GM12878 (cell line): ENCODE measurements around the gene EFCAB10. TPM values are rescaled to one million over a fixed set of nuclear protein-coding genes. Genes with fewer than 3 reads are reported as not detected.

ENCODE experiments used
- ATAC-seq: fragments of 200-7000 bp; cut with Tn5 transposase; 3 replicates; pipeline ENCODE4 v1.9.1; 2020; ENCODE audit warnings: mild to moderate bottlenecking, moderate library complexity
- BruUV-seq: library from RNA; stranded (reverse); fragments of 400-500 nt; replicated peaks from 2 replicates; lab custom pipeline; 2021; lab: Mats Ljungman, UMichigan
- CTCF ChIA-PET: fragments of 300-600 bp; sonication (Branson Sonifier 250); formaldehyde crosslinking; extraction: SDS; loops from one replicate; lab custom pipeline; 2021; ENCODE audit warnings: inconsistent platforms; lab: Yijun Ruan, JAX
- POLR2A ChIA-PET: fragments of 350-600 bp; formaldehyde crosslinking; extraction: SDS; loops from one replicate; lab custom pipeline; 2021; ENCODE audit warnings: inconsistent platforms; lab: Charles Lee
- RAD21 ChIA-PET: fragments of 300-600 bp; sonication (Branson Sonifier 250); formaldehyde crosslinking; loops from one replicate; lab custom pipeline; 2023; ENCODE audit warnings: antibody characterized with exemption; ENCODE audit not compliant: unreplicated experiment; lab: Charles Lee
- SMC1A ChIA-PET: fragments of 300-600 bp; sonication (Branson Sonifier 250); formaldehyde crosslinking; loops from one replicate; lab custom pipeline; 2023; ENCODE audit not compliant: unreplicated experiment, uncharacterized antibody; lab: Charles Lee
- DNase-seq: peaks from one replicate; pipeline ENCODE4 v3.0.0-alpha.2; 2011; ENCODE audit warnings: low read depth, low spot score
- FAIRE-seq: peaks from 3 replicates; lab custom pipeline; 2011; peaks lifted over from hg19 to GRCh38; lab: Jason Lieb, UNC
- H2AFZ ChIP-seq: 2 replicates; pipeline ENCODE4 v1.6.0; 2011; ENCODE audit warnings: low read depth, low read length, control low read depth; ENCODE audit not compliant: control insufficient read depth
- H3K27ac ChIP-seq: 2 replicates; pipeline ENCODE4 v1.5.1; 2011; ENCODE audit warnings: control low read depth; ENCODE audit not compliant: control insufficient read depth, insufficient read depth
- H3K27me3 ChIP-seq, 2 experiments: replicated peaks in 1 of 2; 2 replicates each; pipeline versions ENCODE4 v1.6.0 to v1.6.1; 2011; ENCODE audit warnings: low read length in 1 of 2; ENCODE audit not compliant: control insufficient read depth in 2 of 2, insufficient read depth in 2 of 2
- H3K36me3 ChIP-seq, 2 experiments: 2 replicates each; pipeline ENCODE4 v1.5.1; 2011; ENCODE audit warnings: low read length in 1 of 2; ENCODE audit not compliant: control insufficient read depth in 2 of 2, insufficient read depth in 2 of 2
- H3K4me1 ChIP-seq: 2 replicates; pipeline ENCODE4 v1.6.1; 2011; ENCODE audit warnings: mild to moderate bottlenecking, low read length, moderate library complexity, mixed read lengths; ENCODE audit not compliant: control insufficient read depth, insufficient read depth
- H3K4me2 ChIP-seq: 2 replicates; pipeline ENCODE4 v1.6.0; 2011; ENCODE audit warnings: control low read depth; ENCODE audit not compliant: control insufficient read depth, insufficient read depth
- H3K4me3 ChIP-seq: fragments of 200-600 bp; sonication (generic); 2 replicates; pipeline ENCODE4 v1.5.1; 2016
- H3K79me2 ChIP-seq: 2 replicates; pipeline ENCODE4 v1.6.0; 2011; ENCODE audit warnings: low read length; ENCODE audit not compliant: control insufficient read depth, insufficient read depth
- H3K9ac ChIP-seq: 2 replicates; pipeline ENCODE4 v1.8.0; 2011; ENCODE audit warnings: low read length, control low read depth, mixed read lengths; ENCODE audit not compliant: control insufficient read depth, insufficient read depth
- H3K9me3 ChIP-seq: replicated peaks from 3 replicates; pipeline ENCODE4 v1.5.1; 2011; ENCODE audit warnings: mild to moderate bottlenecking, low read length; ENCODE audit not compliant: control insufficient read depth, insufficient read depth
- H4K20me1 ChIP-seq: 2 replicates; pipeline ENCODE4 v1.6.0; 2011; ENCODE audit not compliant: control insufficient read depth, insufficient read depth
- BMI1 ChIP-seq: fragments of 450-650 bp; IDR thresholded peaks from 2 replicates; pipeline ENCODE4 v1.6.1; 2016; ENCODE audit warnings: mild to moderate bottlenecking, moderate library complexity, borderline replicate concordance
- CHD2 ChIP-seq: IDR thresholded peaks from 2 replicates; pipeline ENCODE4 v1.6.1; 2011; ENCODE audit warnings: low read depth, low read length, improper control_type of control experiment, borderline replicate concordance
- DPF2 ChIP-seq: fragments of 450-650 bp; IDR thresholded peaks from 2 replicates; pipeline ENCODE4 v1.6.1; 2017; ENCODE audit warnings: mild to moderate bottlenecking
- EP300 ChIP-seq, 2 experiments: fragments of 150-350 bp in 1 of 2; IDR thresholded peaks; 2 replicates each; pipeline ENCODE4 v1.6.1; 2011 to 2012; ENCODE audit warnings: low read depth in 2 of 2, low read length in 2 of 2, borderline replicate concordance in 1 of 2, improper control_type of control experiment in 1 of 2, inconsistent platforms in 1 of 2; ENCODE audit not compliant: control insufficient read depth in 1 of 2
- IRF4 ChIP-seq: IDR thresholded peaks from 2 replicates; pipeline ENCODE4 v1.6.1; 2011; ENCODE audit warnings: low read depth, low read length
- KAT2A ChIP-seq: conservative IDR thresholded peaks from 2 replicates; pipeline ENCODE4 v1.6.1; 2011; ENCODE audit warnings: low read depth, low read length; ENCODE audit not compliant: control insufficient read depth
- MLLT1 ChIP-seq: fragments of 450-650 bp; IDR thresholded peaks from 2 replicates; pipeline ENCODE4 v1.6.1; 2016; ENCODE audit warnings: mild to moderate bottlenecking
- MYB ChIP-seq: fragments of 150-350 bp; IDR thresholded peaks from 2 replicates; pipeline ENCODE4 v1.6.1; 2014; ENCODE audit warnings: mild to moderate bottlenecking, low read depth, low read length, borderline replicate concordance
- PAX8 ChIP-seq: fragments of 450-650 bp; IDR thresholded peaks from 2 replicates; pipeline ENCODE4 v1.6.1; 2017; ENCODE audit warnings: mild to moderate bottlenecking, moderate library complexity
- RB1 ChIP-seq: fragments of 450-650 bp; formaldehyde crosslinking; IDR thresholded peaks from 2 replicates; pipeline ENCODE4 v1.6.1; 2017; ENCODE audit warnings: mild to moderate bottlenecking, borderline replicate concordance
- RELA ChIP-seq: fragments of 450-650 bp; IDR thresholded peaks from 2 replicates; pipeline ENCODE4 v1.8.0; 2014; ENCODE audit warnings: borderline replicate concordance; ENCODE audit not compliant: partially characterized antibody
- SMAD5 ChIP-seq: IDR thresholded peaks from 2 replicates; pipeline ENCODE4 v1.6.1; 2016; ENCODE audit warnings: antibody characterized with exemption, low read depth
- SUZ12 ChIP-seq: fragments of 200-600 bp; sonication (generic); IDR thresholded peaks from one replicate; pipeline ENCODE4 v1.6.1; 2018; ENCODE audit warnings: antibody characterized with exemption, mild to moderate bottlenecking; ENCODE audit not compliant: unreplicated experiment
- TBL1XR1 ChIP-seq: IDR thresholded peaks from 2 replicates; pipeline ENCODE4 v1.6.1; 2012; ENCODE audit warnings: low read depth, low read length, improper control_type of control experiment
- YBX1 ChIP-seq: fragments of 450-650 bp; IDR thresholded peaks from 2 replicates; pipeline ENCODE4 v1.6.1; 2016; ENCODE audit warnings: antibody characterized with exemption
- ZNF274 ChIP-seq: IDR thresholded peaks from one replicate; pipeline ENCODE4 v1.8.0; 2011; ENCODE audit not compliant: insufficient read length, insufficient read depth
- WGBS: methylation state at CpG from one replicate; pipeline ENCODE4 v1.1.6; 2016; ENCODE audit warnings: low lambda C conversion rate; ENCODE audit not compliant: insufficient replicate concordance, insufficient coverage; ENCODE audit errors: missing lambda C conversion rate; 5-methylcytosine and 5-hydroxymethylcytosine counted together
- in situ Hi-C: fragments of 300-500 bp; cut with MboI; formaldehyde crosslinking; loops from 9 replicates; pipeline ENCODE4 v1.14.3; 2018; ENCODE audit warnings: mixed read lengths
- intact Hi-C: fragments of 100-400 bp; cut with micrococcal nuclease; formaldehyde crosslinking; loops from one replicate; pipeline ENCODE4 v1.14.2; 2022; ENCODE audit not compliant: unreplicated experiment
- polyA plus RNA-seq, 11 experiments: library from polyadenylated mRNA; depleted of rRNA in 4 of 11; unstranded in 6 of 11; stranded (reverse) in 5 of 11; fragments of >200 nt; fragmentation: Nextera tagmentation in 4 of 11; fragmentation: Illumina TruSeq in 1 of 11; extraction: Ambion mirVana in 4 of 11; extraction: Trizol in 1 of 11; gene quantifications; 1 replicate in 1 of 11; 2 replicates in 10 of 11; pipeline versions ENCODE4 v1.2.1 to v1.2.3, GENCODE V29; 2011 to 2016; ENCODE audit warnings: inconsistent platforms in 2 of 11, missing spikeins in 2 of 11, low read depth in 1 of 11
- total RNA-seq, 4 experiments: library from RNA; depleted of rRNA in 3 of 4; stranded (reverse); fragments of >200 nt in 3 of 4; fragmentation: Illumina TruSeq in 1 of 4; extraction: Trizol in 1 of 4; gene quantifications; 2 replicates each; pipeline versions ENCODE4 v1.2.1 to v1.2.3, GENCODE V29; 2013 to 2021
- TF ChIP-seq, protein P1 (sequence below): IDR thresholded peaks from 2 replicates; pipeline ENCODE4 v1.6.1; 2012; ENCODE audit warnings: mild to moderate bottlenecking, low read depth, low read length
- TF ChIP-seq, protein P2 (sequence below): fragments of 450-650 bp; IDR thresholded peaks from 2 replicates; pipeline ENCODE4 v1.6.1; 2018; ENCODE audit warnings: borderline replicate concordance, mild to moderate bottlenecking; ENCODE audit not compliant: partially characterized antibody

Gene EFCAB10
- total and polyA plus RNA-seq, 10 of the 15 experiments (the other 5 are each of a cell fraction or from before 2014, with no cell fraction given) = 0.38 to 1.0 (median 0.54) TPM; not detected in 6

GRCh38 chr7:105567024-105567423 is 14.3 kb downstream of the EFCAB10 start:
- Histone ChIP-seq H3K27me3 (no peaks in the 10 kb centered on the region), H3K9me3 (no peaks in the 10 kb centered on the region), H3K9ac (no peak overlapping the region), H4K20me1 (no peaks in the 10 kb centered on the region), H3K79me2 (no peaks in the 10 kb centered on the region), H3K36me3 (peaks cover 2 to 24% of the 10 kb centered on the region in 2 experiments; a peak in 2 of 4 replicates), H3K4me1 (no peaks in the 10 kb centered on the region), H2AFZ (no peak overlapping the region), H3K4me2 (no peak overlapping the region), H3K27ac (no peak overlapping the region), H3K4me3 (no peak overlapping the region)
- intact Hi-C loops = no loop called here
- no peak for TF ChIP-seq SUZ12
- TF ChIP-seq IRF4 = no peak
- TF ChIP-seq BMI1 = no peak
- TF ChIP-seq, protein P1, sequence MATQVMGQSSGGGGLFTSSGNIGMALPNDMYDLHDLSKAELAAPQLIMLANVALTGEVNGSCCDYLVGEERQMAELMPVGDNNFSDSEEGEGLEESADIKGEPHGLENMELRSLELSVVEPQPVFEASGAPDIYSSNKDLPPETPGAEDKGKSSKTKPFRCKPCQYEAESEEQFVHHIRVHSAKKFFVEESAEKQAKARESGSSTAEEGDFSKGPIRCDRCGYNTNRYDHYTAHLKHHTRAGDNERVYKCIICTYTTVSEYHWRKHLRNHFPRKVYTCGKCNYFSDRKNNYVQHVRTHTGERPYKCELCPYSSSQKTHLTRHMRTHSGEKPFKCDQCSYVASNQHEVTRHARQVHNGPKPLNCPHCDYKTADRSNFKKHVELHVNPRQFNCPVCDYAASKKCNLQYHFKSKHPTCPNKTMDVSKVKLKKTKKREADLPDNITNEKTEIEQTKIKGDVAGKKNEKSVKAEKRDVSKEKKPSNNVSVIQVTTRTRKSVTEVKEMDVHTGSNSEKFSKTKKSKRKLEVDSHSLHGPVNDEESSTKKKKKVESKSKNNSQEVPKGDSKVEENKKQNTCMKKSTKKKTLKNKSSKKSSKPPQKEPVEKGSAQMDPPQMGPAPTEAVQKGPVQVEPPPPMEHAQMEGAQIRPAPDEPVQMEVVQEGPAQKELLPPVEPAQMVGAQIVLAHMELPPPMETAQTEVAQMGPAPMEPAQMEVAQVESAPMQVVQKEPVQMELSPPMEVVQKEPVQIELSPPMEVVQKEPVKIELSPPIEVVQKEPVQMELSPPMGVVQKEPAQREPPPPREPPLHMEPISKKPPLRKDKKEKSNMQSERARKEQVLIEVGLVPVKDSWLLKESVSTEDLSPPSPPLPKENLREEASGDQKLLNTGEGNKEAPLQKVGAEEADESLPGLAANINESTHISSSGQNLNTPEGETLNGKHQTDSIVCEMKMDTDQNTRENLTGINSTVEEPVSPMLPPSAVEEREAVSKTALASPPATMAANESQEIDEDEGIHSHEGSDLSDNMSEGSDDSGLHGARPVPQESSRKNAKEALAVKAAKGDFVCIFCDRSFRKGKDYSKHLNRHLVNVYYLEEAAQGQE = no peak
- no peak for TF ChIP-seq EP300 (IDR thresholded peaks at IDR 0.05; ENCODE audit: borderline replicate concordance in 1 of 2, control insufficient read depth in 1 of 2, low read depth in 2 of 2, low read length in 2 of 2)
- no peak for TF ChIP-seq DPF2
- no peak for TF ChIP-seq ZNF274
- no peak for TF ChIP-seq MYB
- TF ChIP-seq PAX8 = no peak
- TF ChIP-seq MLLT1 = no peak
- no peak for TF ChIP-seq RELA
- TF ChIP-seq, protein P2, sequence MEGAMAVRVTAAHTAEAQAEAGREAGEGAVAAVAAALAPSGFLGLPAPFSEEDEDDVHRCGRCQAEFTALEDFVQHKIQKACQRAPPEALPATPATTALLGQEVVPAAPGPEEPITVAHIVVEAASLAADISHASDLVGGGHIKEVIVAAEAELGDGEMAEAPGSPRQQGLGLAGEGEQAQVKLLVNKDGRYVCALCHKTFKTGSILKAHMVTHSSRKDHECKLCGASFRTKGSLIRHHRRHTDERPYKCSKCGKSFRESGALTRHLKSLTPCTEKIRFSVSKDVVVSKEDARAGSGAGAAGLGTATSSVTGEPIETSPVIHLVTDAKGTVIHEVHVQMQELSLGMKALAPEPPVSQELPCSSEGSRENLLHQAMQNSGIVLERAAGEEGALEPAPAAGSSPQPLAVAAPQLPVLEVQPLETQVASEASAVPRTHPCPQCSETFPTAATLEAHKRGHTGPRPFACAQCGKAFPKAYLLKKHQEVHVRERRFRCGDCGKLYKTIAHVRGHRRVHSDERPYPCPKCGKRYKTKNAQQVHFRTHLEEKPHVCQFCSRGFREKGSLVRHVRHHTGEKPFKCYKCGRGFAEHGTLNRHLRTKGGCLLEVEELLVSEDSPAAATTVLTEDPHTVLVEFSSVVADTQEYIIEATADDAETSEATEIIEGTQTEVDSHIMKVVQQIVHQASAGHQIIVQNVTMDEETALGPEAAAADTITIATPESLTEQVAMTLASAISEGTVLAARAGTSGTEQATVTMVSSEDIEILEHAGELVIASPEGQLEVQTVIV = no peak
- TF ChIP-seq TBL1XR1 = no peak
- TF ChIP-seq RB1 = no peak
- TF ChIP-seq YBX1 = no peak
- no peak for TF ChIP-seq CHD2
- TF ChIP-seq KAT2A = no peak
- TF ChIP-seq SMAD5 = no peak
- in situ Hi-C loops = no loop called here
- no peak for ATAC-seq
- 95% methylated on average over 2 of the region's 2 CpGs for WGBS
- POLR2A ChIA-PET = no interaction called here
- DNase-seq = no peak
- SMC1A ChIA-PET = interaction anchor here (0.6 to 1.4 kb wide), 2 partner anchors 9 to 71 kb away, joined by 3 to 9 read pairs; no protein-coding TSS in a partner anchor
- BruUV-seq = no TSS peak
- CTCF ChIA-PET = interaction anchor here (0.6 kb wide), 2 partner anchors 22 to 973 kb away, joined by 3 to 4 read pairs; no protein-coding TSS in a partner anchor
- RAD21 ChIA-PET = no interaction called here
- FAIRE-seq = no peak
